Fibroblast of lung (primary cell): ENCODE measurements around the gene PLEKHJ1.

Experiments
- EZH2 ChIP-seq: IDR thresholded peaks from 2 replicates; pipeline ENCODE4 v1.5.1; 2012; ENCODE audit warnings: low read length, control low read depth, mild to moderate bottlenecking; ENCODE audit errors: missing control alignments
- TF ChIP-seq, protein P1 (sequence below), 2 donors: IDR thresholded peaks in 1 of 2; conservative IDR thresholded peaks in 1 of 2; 1 replicate in 1 of 2; 2 replicates in 1 of 2; pipeline ENCODE4 v1.5.1; 2011 to 2012; ENCODE audit warnings: low read length in 2 of 2, control low read depth in 1 of 2, inconsistent platforms in 1 of 2, low read depth in 1 of 2, mild to moderate bottlenecking in 1 of 2

DNA sequence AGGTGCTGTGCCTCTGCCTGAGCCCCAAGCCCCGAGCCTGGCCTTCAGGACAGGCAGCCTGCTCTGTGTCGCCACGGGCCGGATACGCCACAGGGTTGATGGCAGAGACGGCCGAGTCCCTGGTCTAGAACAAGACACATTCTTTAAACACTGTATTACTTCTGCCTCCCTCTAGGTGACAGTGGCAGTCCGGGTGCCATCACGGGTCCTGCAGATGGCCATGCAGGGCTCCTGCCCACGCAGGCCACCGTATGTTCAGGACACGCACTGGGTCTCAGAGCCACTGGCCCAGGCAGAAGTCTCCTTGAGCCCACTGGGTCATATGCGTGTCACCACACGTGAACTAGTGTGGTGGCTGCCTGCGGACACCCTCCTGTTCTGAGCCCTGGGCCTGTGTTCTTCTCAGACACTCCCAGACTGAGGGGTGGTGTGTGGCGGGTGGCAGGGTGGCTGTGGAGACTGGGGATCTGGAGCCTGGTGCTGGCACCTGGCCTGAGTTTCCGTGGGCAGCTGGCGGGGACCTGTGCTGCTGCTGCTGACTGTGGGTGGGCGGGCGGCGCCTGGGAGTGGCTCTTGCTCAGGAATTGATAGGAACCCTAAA is 4.4 kb downstream of the PLEKHJ1 start:
- TF ChIP-seq, protein P1, sequence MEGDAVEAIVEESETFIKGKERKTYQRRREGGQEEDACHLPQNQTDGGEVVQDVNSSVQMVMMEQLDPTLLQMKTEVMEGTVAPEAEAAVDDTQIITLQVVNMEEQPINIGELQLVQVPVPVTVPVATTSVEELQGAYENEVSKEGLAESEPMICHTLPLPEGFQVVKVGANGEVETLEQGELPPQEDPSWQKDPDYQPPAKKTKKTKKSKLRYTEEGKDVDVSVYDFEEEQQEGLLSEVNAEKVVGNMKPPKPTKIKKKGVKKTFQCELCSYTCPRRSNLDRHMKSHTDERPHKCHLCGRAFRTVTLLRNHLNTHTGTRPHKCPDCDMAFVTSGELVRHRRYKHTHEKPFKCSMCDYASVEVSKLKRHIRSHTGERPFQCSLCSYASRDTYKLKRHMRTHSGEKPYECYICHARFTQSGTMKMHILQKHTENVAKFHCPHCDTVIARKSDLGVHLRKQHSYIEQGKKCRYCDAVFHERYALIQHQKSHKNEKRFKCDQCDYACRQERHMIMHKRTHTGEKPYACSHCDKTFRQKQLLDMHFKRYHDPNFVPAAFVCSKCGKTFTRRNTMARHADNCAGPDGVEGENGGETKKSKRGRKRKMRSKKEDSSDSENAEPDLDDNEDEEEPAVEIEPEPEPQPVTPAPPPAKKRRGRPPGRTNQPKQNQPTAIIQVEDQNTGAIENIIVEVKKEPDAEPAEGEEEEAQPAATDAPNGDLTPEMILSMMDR (conservative IDR thresholded peaks at IDR 0.05 in 1 of 2, IDR thresholded peaks at IDR 0.05 in 1 of 2; ENCODE audit: low read depth in 1 of 2, low read length in 2 of 2), result no peak
- no peak for TF ChIP-seq EZH2
